ENCODE results near the gene FYB1.

FYB1 gene

DNA sequence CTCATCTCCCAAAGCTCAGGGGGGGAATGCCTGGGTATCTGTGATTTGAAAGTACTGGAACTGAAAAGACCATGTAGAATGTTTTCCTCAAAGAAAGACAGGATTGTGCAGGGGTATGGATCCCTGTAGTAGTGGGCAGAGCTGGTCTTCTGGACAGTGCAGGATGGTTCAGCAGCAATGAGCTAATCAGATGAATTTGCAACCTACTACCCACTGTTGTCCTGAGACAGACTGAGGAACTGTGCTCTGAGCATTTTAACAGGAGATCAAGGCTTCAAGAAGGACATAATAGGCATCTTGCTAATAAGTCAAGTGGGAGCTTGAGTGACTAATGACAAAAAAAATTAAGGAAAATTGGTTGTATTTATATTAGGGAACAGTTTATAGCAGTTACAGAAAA is 61.7 kb downstream of the FYB1 start:
- DNase-seq: no peak

GRCh38 chr5:39156082-39156481 is 63.3 kb downstream of the FYB1 start:
- peak; percentile 77 for DNase-seq

DNA sequence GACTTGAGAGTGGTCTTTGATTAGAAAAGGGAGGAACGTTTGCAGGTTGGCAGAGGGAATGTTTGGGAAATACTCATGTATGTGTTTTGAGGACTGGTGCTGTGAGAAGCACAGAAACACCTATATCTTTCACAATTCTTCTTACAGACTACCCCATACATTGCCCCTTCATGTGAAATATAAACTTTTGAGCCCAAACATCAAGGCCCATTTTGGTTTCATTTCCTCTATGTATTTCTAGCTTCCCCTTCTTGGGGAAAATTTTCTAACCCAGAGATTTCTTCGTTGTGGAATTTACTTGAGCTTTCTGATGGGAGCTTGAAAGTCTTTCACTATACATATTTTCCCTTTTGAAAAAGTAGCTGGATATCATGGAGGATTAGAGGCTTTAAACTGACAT is 67.6 kb downstream of the FYB1 start:
- DNase-seq: no peak

- DNase-seq: no peak
Observed at GRCh38 chr5:39149966-39150365, 69.4 kb downstream of the FYB1 start.

DNA sequence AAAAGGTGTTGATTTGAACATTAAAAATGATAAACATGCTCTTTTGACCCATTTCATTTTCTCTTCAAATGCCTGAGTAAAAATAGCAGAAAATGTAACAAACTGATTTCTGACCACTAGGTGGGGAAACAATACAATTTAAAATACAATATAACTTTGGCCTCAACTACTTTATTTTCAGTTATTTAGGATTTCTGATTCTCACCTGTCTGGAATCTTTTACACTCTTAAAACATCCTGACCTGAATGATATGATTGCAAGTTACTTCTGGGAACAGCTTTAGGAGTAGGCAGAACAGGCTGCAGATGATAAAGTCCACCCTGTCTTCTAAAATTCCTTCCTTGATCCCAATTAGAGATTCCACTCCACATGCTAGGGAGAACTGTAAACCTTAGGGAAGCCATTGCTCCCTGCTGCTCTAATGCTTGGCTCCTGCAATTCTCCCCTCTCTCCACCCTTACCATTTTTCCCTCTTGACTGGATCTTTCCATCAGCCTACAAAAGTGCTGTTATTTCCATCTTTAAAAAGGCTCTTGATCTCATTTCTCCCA is 70.3 kb downstream of the FYB1 start:
- peak; percentile 37 for DNase-seq

DNA sequence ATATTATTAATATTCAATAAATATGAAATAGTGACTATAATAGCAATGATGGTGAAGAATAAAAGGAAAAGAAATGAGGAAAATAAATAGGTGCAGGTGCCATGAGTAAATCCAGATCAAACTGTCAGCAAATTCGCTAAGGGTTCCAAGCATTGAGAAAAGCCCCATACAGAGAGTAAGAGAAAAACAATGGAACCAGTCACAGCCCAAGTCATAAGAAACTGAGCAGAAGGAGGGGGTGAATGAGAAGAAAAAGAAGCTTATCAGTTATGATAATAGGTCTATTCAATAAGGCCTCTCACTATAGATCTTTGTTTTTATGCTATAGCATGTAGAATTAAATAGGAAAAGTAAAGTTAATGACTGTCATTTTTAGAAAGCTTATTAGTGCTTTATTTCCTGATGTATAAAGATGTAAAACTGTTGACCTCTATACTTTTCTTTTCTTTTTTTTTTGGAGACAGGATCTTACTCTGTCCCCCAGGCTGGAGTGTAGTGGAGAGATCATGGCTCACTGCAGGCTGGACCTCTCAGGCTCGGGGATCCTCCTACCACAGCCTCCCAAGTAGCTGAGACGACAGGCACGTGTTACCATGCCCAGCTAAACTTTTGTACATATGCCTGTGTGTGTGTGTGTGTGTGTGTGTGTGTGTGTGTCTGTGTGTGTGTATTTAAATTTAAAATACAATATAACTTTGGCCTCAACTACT is 72.4 kb downstream of the FYB1 start:
- peak; percentile 96 for DNase-seq

GRCh38 chr5:39143151-39143860 is 76.1 kb downstream of the FYB1 start:
- DNase-seq: no peak

- no peak for DNase-seq
Observed at GRCh38 chr5:39140558-39141168, 78.7 kb downstream of the FYB1 start.

DNA sequence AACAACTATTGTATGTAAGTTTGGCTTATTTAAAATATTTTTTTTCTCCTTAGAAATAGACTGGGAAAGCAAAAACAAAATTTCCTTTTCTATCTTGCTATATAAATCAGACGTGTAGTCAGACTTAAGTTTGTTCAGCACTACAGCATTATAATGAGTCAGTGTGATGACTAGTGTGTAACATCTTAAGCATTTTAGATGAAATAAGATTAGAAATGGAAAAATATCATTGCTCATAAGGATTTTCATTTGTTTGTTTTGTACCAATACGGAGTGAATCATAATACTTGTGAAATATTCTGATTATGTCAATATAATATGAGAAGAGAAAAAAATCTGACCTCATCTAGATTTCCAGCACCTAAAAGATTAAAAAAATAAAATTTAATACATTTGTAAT is 80.5 kb downstream of the FYB1 start:
- no peak for DNase-seq

DNA sequence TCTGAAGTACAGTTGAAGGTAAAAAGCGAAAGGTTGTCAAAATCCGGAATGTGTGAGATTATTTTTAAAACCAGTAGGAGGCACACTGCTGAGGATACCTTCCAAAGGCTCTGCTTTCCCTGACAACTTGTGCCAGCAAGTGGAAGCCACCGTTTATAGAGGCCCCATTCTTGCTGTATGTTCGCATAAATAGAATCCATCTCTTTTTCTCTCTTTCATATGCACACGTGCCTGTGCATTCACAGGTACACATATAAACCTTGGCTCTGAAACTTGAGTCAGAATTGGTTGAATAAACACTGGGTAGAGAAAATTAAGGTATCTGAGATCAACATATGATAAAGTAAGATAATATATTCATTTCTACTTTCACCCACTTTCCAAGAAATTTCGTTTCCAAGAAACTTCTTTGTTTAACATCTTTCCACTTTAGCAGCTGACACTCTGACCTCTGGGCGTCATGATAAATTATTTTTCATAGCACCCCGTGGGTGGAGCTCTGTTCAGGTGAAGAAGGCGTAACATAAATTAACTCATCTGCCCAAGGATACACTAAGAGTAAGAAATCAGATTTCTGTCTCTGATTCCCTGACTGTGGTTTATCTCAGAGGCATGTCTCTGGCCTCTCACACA is 81.4 kb downstream of the FYB1 start:
- DNase-seq: no peak

DNA sequence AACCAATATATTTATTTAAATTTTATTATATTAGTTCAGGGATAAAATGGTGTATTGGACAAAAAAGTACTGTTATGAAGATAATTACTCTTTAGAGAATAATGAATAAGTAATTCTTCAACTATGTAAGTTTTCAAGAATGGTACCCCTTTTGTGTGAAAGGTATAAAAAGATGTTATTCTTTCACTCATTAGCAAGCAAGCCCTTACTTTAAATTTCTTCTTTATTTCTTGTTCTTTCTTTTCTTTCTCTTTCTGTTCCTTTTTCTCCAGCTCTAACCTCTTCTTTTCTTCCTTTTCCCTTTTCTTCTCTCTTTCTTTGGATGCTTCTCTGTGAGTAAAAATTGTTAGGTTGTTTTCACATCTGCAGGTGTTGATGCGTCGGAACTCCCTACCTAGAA is 82.0 kb downstream of the FYB1 start:
- no peak for DNase-seq

DNA sequence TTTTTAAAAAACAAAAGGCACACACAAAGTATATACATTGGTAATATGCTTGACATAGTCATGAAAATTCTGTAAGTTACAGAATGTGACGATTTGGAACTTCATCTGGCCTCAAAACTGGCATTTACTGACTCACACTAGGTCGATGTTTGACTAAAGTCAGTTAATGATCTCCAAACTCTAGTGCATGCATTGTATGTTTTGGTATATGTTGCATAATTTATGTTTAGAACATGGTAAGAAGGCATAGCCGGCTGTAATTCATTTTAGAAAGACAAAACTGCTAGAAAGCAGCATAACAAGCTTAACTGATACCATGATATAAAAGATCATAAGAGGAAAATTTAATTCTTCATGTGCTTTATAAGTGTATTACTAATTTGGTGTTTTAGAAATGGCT is 86.6 kb downstream of the FYB1 start:
- DNase-seq: no peak

- no peak for DNase-seq
Observed at GRCh38 chr5:39132128-39132447, 87.3 kb downstream of the FYB1 start.

DNA sequence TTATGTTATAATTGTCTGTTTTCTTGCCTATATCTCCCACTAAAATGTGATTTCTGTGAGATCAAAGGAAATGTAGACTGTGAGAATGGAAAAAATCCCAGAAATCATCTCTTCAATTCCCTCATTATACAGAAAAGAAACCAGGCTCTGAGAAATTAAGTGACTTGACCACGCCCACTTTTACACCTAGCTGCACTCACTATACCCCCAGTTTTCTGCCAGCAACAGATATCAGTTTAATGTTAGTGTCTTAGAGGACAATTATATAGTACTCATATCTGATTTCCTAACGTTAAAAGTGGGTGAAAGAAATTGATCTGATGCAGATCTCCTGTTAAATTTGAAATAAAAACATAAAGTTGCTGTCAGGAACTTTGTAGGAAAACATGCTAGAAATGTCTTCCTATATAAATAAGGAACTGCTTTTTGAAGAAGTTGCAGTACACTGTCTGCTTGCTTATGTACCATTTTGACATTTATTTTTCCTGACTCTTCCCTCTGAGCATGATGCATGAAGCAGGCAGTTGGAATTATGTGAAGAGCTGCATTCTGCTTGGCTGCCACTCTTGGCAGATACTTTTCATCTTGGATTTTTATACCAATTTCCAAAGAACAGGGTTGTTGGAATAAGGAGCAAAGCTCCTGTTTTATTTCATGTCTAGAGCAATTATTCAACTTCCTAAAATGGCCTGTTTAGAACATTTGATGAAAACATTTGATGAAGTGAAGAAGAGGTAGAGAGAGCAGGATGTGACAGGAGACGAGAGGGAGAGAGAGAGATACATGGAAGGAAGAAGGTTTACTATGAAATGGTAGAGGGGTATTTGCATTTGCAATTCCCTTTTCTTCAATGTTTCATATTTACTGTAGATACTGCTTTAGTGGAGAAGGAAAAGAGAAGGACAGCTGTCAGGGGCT is 87.9 kb downstream of the FYB1 start:
- no peak for DNase-seq

- no peak for DNase-seq
Observed at GRCh38 chr5:39130716-39131115, 88.6 kb downstream of the FYB1 start.

DNA sequence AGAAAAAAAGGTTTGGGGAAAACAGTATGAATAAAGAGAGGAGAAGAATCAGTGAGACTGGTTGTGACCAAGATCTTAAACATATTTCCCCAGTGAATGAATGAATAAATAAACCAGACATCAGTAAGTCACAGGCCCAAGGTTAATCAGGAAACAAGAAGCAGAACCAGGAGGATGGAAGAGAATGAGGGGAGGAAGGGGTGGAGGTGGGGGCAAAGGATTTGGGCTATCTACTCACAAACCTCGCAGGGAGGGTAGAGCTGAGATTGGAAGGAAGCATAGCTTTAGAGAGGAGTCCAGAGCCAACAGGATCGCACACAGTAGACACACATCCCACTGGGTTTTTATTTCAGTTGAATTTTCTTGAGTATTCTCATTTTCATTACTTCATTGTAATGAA is 97.4 kb downstream of the FYB1 start:
- no peak for DNase-seq

DNA sequence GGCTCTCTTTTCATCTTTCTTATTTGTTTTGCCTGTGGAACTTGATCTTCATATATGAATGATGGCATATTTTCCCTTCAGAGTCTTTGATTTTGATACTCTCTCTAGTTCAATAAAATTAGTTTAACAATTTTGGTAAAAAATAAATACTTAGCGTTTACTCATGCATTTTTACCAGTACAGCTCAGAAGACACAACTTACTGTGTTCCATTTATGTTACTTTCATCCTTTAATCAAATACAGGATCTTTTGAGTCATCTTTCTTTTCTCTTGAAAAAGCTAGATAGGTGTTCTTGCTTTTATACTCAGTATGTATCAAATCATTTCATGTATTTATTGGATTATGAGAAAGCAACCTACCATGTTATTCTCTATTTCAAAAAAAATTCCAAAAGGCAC is 98.0 kb downstream of the FYB1 start:
- DNase-seq: no peak

DNA sequence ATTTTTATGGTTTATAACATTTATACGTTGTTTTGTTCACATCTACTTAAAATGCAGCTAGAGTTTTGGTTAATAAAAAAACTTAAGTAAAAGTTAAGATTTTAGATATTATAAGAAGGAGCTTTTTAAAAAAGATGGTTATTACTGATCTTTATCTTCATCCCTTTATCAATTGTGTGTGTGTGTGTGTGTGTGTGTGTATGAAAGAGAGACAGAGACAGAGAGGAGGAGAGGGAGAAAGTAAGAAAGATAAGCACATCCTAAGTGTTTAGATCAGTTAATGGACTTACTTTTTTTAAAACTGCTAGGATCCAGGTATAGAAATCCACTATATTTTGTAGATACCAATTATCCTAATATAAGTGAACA is 99.3 kb downstream of the FYB1 start:
- no peak for DNase-seq

- no peak for DNase-seq
Observed at GRCh38 chr5:39119404-39120051, 99.8 kb downstream of the FYB1 start.

DNA sequence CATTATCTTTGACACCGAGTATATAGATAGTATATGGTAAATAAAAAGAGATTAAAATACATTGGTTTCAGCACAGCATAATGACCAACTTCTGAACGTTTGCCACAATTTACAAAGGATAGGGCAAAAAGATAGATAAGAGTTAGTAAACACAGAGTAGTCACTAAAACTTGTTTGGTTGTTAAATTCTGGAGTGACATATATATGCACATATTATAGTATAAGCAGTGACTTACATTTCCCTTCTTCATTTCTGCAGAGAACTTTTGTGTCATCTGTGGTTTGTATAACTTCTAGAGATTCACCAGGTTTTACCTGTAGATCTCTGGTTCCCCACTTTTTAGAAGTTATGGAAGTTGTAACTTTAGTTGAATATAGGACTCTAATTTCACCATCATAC is 100.7 kb downstream of the FYB1 start:
- DNase-seq: no peak

GRCh38 chr5:39117401-39117800 is 102.0 kb downstream of the FYB1 start:
- DNase-seq: no peak
